ENCODE data around the gene OR10V1. TPM values are rescaled to one million over a fixed set of nuclear protein-coding genes. Genes with fewer than 3 reads are reported as not detected.

OR10V1 gene
- total RNA-seq, 1 experiment from 2014 or later = not detected

GRCh38 chr11:59729834-59730233 is 16.2 kb upstream of the OR10V1 start:
- Histone ChIP-seq H3K4me3 (ENCODE audit: low read depth in 2 of 2, low read length in 2 of 2) (no peak overlapping the region), H3K36me3 (ENCODE audit: control insufficient read depth, insufficient read depth, low read length) (no peaks in the 10 kb centered on the region), H3K27me3 (ENCODE audit: control insufficient read depth, insufficient read depth, low read length) (no peaks in the 10 kb centered on the region), H3K9me3 (ENCODE audit: control insufficient read depth, insufficient read depth, low read depth, low read length) (no peaks in the 10 kb centered on the region), H3K27ac (ENCODE audit: low read length) (no peak overlapping the region), H3K4me1 (ENCODE audit: control insufficient read depth, insufficient read depth, low read length) (no peaks in the 10 kb centered on the region)
- TF ChIP-seq POLR2AphosphoS5 (IDR thresholded peaks at IDR 0.05; ENCODE audit: low read depth, low read length) = no peak
- TF ChIP-seq, protein P1, sequence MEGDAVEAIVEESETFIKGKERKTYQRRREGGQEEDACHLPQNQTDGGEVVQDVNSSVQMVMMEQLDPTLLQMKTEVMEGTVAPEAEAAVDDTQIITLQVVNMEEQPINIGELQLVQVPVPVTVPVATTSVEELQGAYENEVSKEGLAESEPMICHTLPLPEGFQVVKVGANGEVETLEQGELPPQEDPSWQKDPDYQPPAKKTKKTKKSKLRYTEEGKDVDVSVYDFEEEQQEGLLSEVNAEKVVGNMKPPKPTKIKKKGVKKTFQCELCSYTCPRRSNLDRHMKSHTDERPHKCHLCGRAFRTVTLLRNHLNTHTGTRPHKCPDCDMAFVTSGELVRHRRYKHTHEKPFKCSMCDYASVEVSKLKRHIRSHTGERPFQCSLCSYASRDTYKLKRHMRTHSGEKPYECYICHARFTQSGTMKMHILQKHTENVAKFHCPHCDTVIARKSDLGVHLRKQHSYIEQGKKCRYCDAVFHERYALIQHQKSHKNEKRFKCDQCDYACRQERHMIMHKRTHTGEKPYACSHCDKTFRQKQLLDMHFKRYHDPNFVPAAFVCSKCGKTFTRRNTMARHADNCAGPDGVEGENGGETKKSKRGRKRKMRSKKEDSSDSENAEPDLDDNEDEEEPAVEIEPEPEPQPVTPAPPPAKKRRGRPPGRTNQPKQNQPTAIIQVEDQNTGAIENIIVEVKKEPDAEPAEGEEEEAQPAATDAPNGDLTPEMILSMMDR (IDR thresholded peaks at IDR 0.05) = no peak
- no TSS peak for BruUV-seq (replicated peaks)
- in situ Hi-C loops (cut with HindIII; ENCODE audit: low pct_unique_long_range_greater_than_20kb, low sequenced_read_pairs) = no loop called here
- ChIA-PET POLR2A (no interaction called here), CTCF (no interaction called here)
- no peak for ATAC-seq
- no peak for DNase-seq (ENCODE audit: low read depth, low spot score)
- intact Hi-C loops (cut with micrococcal nuclease; ENCODE audit: unreplicated experiment) = no loop called here

- CTCF ChIA-PET = no interaction called here
These were observed 15.3 kb upstream of the OR10V1 start for GRCh38 chr11:59728913-59729312.

More at GRCh38 chr11:59728913-59729312, 15.3 kb upstream of the OR10V1 start:
- no peak for ATAC-seq
- Histone ChIP-seq H3K36me3 (ENCODE audit: control insufficient read depth, insufficient read depth, low read length) (no peaks in the 10 kb centered on the region), H3K27me3 (ENCODE audit: control insufficient read depth, insufficient read depth, low read length) (no peaks in the 10 kb centered on the region), H3K9me3 (ENCODE audit: control insufficient read depth, insufficient read depth, low read depth, low read length) (no peaks in the 10 kb centered on the region), H3K4me1 (ENCODE audit: control insufficient read depth, insufficient read depth, low read length) (no peaks in the 10 kb centered on the region), H3K27ac (ENCODE audit: low read length) (no peak overlapping the region), H3K4me3 (ENCODE audit: low read depth in 2 of 2, low read length in 2 of 2) (no peak overlapping the region)
- POLR2A ChIA-PET = no interaction called here
- DNase-seq (ENCODE audit: low read depth, low spot score) = no peak
- BruUV-seq (replicated peaks) = no TSS peak
- intact Hi-C loops (cut with micrococcal nuclease; ENCODE audit: unreplicated experiment) (no loop called here), in situ Hi-C loops (cut with HindIII; ENCODE audit: low pct_unique_long_range_greater_than_20kb, low sequenced_read_pairs) (no loop called here)
- TF ChIP-seq POLR2AphosphoS5 (IDR thresholded peaks at IDR 0.05; ENCODE audit: low read depth, low read length) (no peak), TCF7L2 (IDR thresholded peaks at IDR 0.05; ENCODE audit: low read depth, low read length) (no peak), REST (IDR thresholded peaks at IDR 0.05; ENCODE audit: insufficient read depth in 1 of 2, low read depth in 2 of 2, low read length in 1 of 2) (no peak), SIN3A (IDR thresholded peaks at IDR 0.05; ENCODE audit: borderline replicate concordance, insufficient read depth, low read depth, low read length) (no peak)
- TF ChIP-seq, protein P1 (IDR thresholded peaks at IDR 0.05) = no peak
